CD4-positive, alpha-beta T cell (primary cell): ENCODE results near the gene FAN1. TPM values are rescaled to one million over a fixed set of nuclear protein-coding genes. Genes with fewer than 3 reads are reported as not detected.

Experiments
- ATAC-seq: fragments of 200-7000 bp; cut with Tn5 transposase; one replicate; pipeline ENCODE4 v1.10.0; 2022; ENCODE audit warnings: mild to moderate bottlenecking; ENCODE audit not compliant: poor library complexity
- CTCF ChIA-PET: fragments of 350-600 bp; sonication (Branson Sonifier 250); formaldehyde crosslinking; loops from one replicate; lab custom pipeline; 2021; ENCODE audit warnings: antibody characterized with exemption, inconsistent platforms; lab: Charles Lee
- POLR2A ChIA-PET: fragments of 350-600 bp; sonication (Branson Sonifier 250); formaldehyde crosslinking; loops from one replicate; lab custom pipeline; 2021; ENCODE audit warnings: antibody characterized with exemption, inconsistent platforms; lab: Charles Lee
- DNase-seq, 14 experiments: peaks; one replicate each; pipeline ENCODE4 v3.0.0-alpha.2; 2013 to 2020; ENCODE audit warnings: mixed read lengths in 2 of 14
- H3K27ac ChIP-seq, 2 donors: one replicate each; pipeline versions ENCODE4 v1.5.1 to v1.7.0; 2013; ENCODE audit warnings: low read length in 2 of 2, low read depth in 1 of 2, mild to moderate bottlenecking in 1 of 2
- H3K27me3 ChIP-seq, 2 experiments: 1 replicate in 1 of 2; 2 replicates in 1 of 2; pipeline versions ENCODE4 v1.6.1 to v1.7.0; 2013; ENCODE audit warnings: low read length in 2 of 2, control low read depth in 1 of 2, mild to moderate bottlenecking in 1 of 2, moderate library complexity in 1 of 2; ENCODE audit not compliant: insufficient read depth in 2 of 2, control insufficient read depth in 1 of 2
- H3K36me3 ChIP-seq: one replicate; pipeline ENCODE4 v1.6.1; 2013; ENCODE audit warnings: low read length, control low read depth; ENCODE audit not compliant: insufficient read depth
- H3K4me1 ChIP-seq: one replicate; pipeline ENCODE4 v1.6.1; 2013; ENCODE audit warnings: low read length, control low read depth; ENCODE audit not compliant: insufficient read depth
- H3K4me3 ChIP-seq: one replicate; pipeline ENCODE4 v1.5.1; 2013; ENCODE audit warnings: mild to moderate bottlenecking, low read length, moderate library complexity
- H3K9me3 ChIP-seq, 2 experiments: 1 replicate in 1 of 2; 2 replicates in 1 of 2; pipeline versions ENCODE4 v1.6.1 to v1.7.0; 2013; ENCODE audit warnings: low read length in 2 of 2, mild to moderate bottlenecking in 2 of 2, control low read depth in 1 of 2, moderate library complexity in 1 of 2; ENCODE audit not compliant: control insufficient read depth in 1 of 2, insufficient read depth in 1 of 2
- H3K27ac Mint-ChIP-seq: one replicate; pipeline ENCODE4 v1.8.0; 2020; ENCODE audit warnings: mixed read lengths
- H3K27me3 Mint-ChIP-seq: one replicate; pipeline ENCODE4 v1.8.0; 2021; ENCODE audit warnings: mixed read lengths
- H3K36me3 Mint-ChIP-seq: one replicate; pipeline ENCODE4 v1.8.0; 2021; ENCODE audit warnings: low read depth, mixed read lengths
- H3K4me1 Mint-ChIP-seq: one replicate; pipeline ENCODE4 v1.8.0; 2021; ENCODE audit warnings: low read depth, mixed read lengths
- H3K4me3 Mint-ChIP-seq: one replicate; pipeline ENCODE4 v1.8.0; 2020; ENCODE audit warnings: mild to moderate bottlenecking, mixed read lengths
- H3K9me3 Mint-ChIP-seq: one replicate; pipeline ENCODE4 v1.8.0; 2020; ENCODE audit warnings: mixed read lengths
- CTCF ChIP-seq: fragments of 200-600 bp; IDR thresholded peaks from one replicate; pipeline ENCODE4 v1.8.0; 2022; ENCODE audit warnings: antibody characterized with exemption, mild to moderate bottlenecking
- intact Hi-C, 2 experiments: fragments of 100-400 bp; cut with DNase I in 1 of 2; cut with micrococcal nuclease in 1 of 2; formaldehyde crosslinking; loops; one replicate each; pipeline versions ENCODE4 v1.15.1 to v1.9.0; 2023 to 2025; cut with DNase I, micrococcal nuclease
- polyA plus RNA-seq, 2 donors: library from polyadenylated mRNA; unstranded; fragments of 120-200 nt; gene quantifications; one replicate each; pipeline ENCODE4 v1.2.1, GENCODE V29; 2013
- total RNA-seq, 174 experiments: library from RNA in 2 of 174; stranded (reverse) in 2 of 174; gene quantifications; one replicate each; pipeline ENCODE4 v1.2.3 and lab custom pipeline; 2021 to 2026

FAN1 gene
- 10 to 100 TPM; 15.3 to 15.9 TPM for total RNA-seq
- 13.1 TPM for polyA plus RNA-seq (2013, experiment 1 of 2)
- polyA plus RNA-seq (2013, experiment 2 of 2) = 25.3 TPM
- total RNA-seq (lab: John Stamatoyannopoulos, UW) = 46.7 to 164 (median 83.8) reads per million in 172 experiments

- ChIA-PET POLR2A (interaction anchor here (0.7 to 1.1 kb wide), 5 partner anchors 15 to 489 kb away, joined by 3 to 4 read pairs (median 3); no protein-coding TSS in a partner anchor), CTCF (interaction anchor here (0.7 to 1.2 kb wide), 3 partner anchors 8 to 45 kb away, joined by 3 read pairs; no protein-coding TSS in a partner anchor)
- Histone ChIP-seq H3K9me3 (no peaks in the 10 kb centered on the region), H3K36me3 (no peaks in the 10 kb centered on the region), H3K4me3 (peak within 1 kb of the TSS; percentile 90), H3K27me3 (no peaks in the 10 kb centered on the region), H3K27ac (no peak within 1 kb of the TSS), H3K4me1 (peaks cover 13% of the 10 kb centered on the region)
- ATAC-seq (peak; percentile 87), DNase-seq (peak; percentile 58 to 83 (median 72))
- Mint-ChIP-seq H3K4me3 (peak within 1 kb of the TSS; percentile 98), H3K27me3 (no peaks in the 10 kb centered on the region), H3K4me1 (peaks cover 44% of the 10 kb centered on the region), H3K36me3 (peaks cover 34% of the 10 kb centered on the region), H3K9me3 (no peaks in the 10 kb centered on the region), H3K27ac (peak within 1 kb of the TSS; percentile 74)
- intact Hi-C loops = loop anchor here in 1 of 2 experiments (5.0 kb wide), 1 partner anchor 89 kb away; the partner anchor contains the start of gene MTMR10
- TF ChIP-seq CTCF = no peak
Observed at GRCh38 chr15:30903497-30904187, at the start of gene FAN1. Gene FAN1 (plus strand): TSS chr15:30903915. CDS start chr15:30904664, 749 bp downstream.

GRCh38 chr15:30859091-30859874 lies 44.4 kb upstream of the FAN1 start:
- Histone ChIP-seq H3K4me1 (no peaks in the 10 kb centered on the region), H3K4me3 (no peak overlapping the region), H3K27ac (no peak overlapping the region), H3K36me3 (no peaks in the 10 kb centered on the region), H3K9me3 (peaks cover 0 to 2% of the 10 kb centered on the region in 2 experiments), H3K27me3 (no peaks in the 10 kb centered on the region)
- ATAC-seq (peak; percentile 49), DNase-seq (peak in 6 of 14 experiments; percentile 5 to 54 (median 40))
- ChIA-PET CTCF (interaction anchor here (0.7 to 1.8 kb wide), 12 partner anchors 10 to 270 kb away, joined by 3 to 8 read pairs (median 3); no protein-coding TSS in a partner anchor), POLR2A (interaction anchor here (0.9 to 1.1 kb wide), 2 partner anchors 16 to 31 kb away, joined by 3 to 4 read pairs; no protein-coding TSS in a partner anchor)
- H3K27me3 Mint-ChIP-seq = no peaks in the 10 kb centered on the region
- no peak overlapping the region for H3K27ac Mint-ChIP-seq
- peaks cover 9% of the 10 kb centered on the region for H3K4me1 Mint-ChIP-seq
- no peaks in the 10 kb centered on the region for H3K9me3 Mint-ChIP-seq
- no peak overlapping the region for H3K4me3 Mint-ChIP-seq
- peak; percentile 83 for TF ChIP-seq CTCF
- intact Hi-C loops = loop anchor here (2.0 to 5.0 kb wide), 2 partner anchors 62 to 196 kb away; no protein-coding TSS in a partner anchor
- no peaks in the 10 kb centered on the region for H3K36me3 Mint-ChIP-seq

GRCh38 chr15:30865257-30865656 lies 38.5 kb upstream of the FAN1 start:
- H3K27ac Mint-ChIP-seq = no peak overlapping the region
- CTCF ChIA-PET = no interaction called here
- H3K27me3 Mint-ChIP-seq = no peaks in the 10 kb centered on the region
- ATAC-seq = no peak
- Histone ChIP-seq H3K4me3 (no peak overlapping the region), H3K27ac (no peak overlapping the region), H3K4me1 (no peaks in the 10 kb centered on the region), H3K27me3 (no peaks in the 10 kb centered on the region), H3K9me3 (no peaks in the 10 kb centered on the region), H3K36me3 (no peaks in the 10 kb centered on the region)
- no peak for DNase-seq
- no peaks in the 10 kb centered on the region for H3K4me1 Mint-ChIP-seq
- intact Hi-C loops = no loop called here
- no peaks in the 10 kb centered on the region for H3K36me3 Mint-ChIP-seq
- POLR2A ChIA-PET = no interaction called here
- H3K4me3 Mint-ChIP-seq = no peak overlapping the region
- no peaks in the 10 kb centered on the region for H3K9me3 Mint-ChIP-seq
- no peak for TF ChIP-seq CTCF
